ENCODE measurements around the gene CLDN22. TPM values are rescaled to one million over a fixed set of nuclear protein-coding genes. Genes with fewer than 3 reads are reported as not detected.
A peak's percentile ranks its signal among the peaks of the same experiment; 100 is the strongest.

CLDN22 gene
- total and polyA plus RNA-seq, 5 donors from 2014 or later: not detected

GRCh38 chr4:183350317-183351071 is 30.4 kb upstream of the CLDN22 start:
- ATAC-seq (ENCODE audit: low read depth in 2 of 2): no peak
- Histone ChIP-seq H3K27me3 (ENCODE audit: control insufficient read depth, insufficient read depth, low read length) (no peaks in the 10 kb centered on the region), H3K4me3 (ENCODE audit: low read depth, low read length) (no peak overlapping the region), H3K9me3 (ENCODE audit: control insufficient read depth in 2 of 2, low read length in 2 of 2) (no peaks in the 10 kb centered on the region), H3K4me1 (ENCODE audit: control insufficient read depth, insufficient read depth, low read length, poor library complexity, severe bottlenecking) (no peaks in the 10 kb centered on the region), H3K27ac (ENCODE audit: insufficient read depth, low read length, poor library complexity, severe bottlenecking) (no peak overlapping the region), H3K36me3 (ENCODE audit: control insufficient read depth, insufficient read depth, low read length) (no peaks in the 10 kb centered on the region)
- peaks cover 0 to 3% (median 0%) of the 10 kb centered on the region in 4 donors for H3K4me1 Mint-ChIP-seq
- H3K36me3 Mint-ChIP-seq: peaks cover 5% of the 10 kb centered on the region
- H3K27me3 Mint-ChIP-seq: no peaks in the 10 kb centered on the region
- no peak overlapping the region for H3K4me3 Mint-ChIP-seq
- H3K27ac Mint-ChIP-seq: no peak overlapping the region
- DNase-seq: no peak
- H3K9me3 Mint-ChIP-seq: peaks cover 0 to 2% (median 0%) of the 10 kb centered on the region in 7 donors

- no peak overlapping the region for H3K27ac Mint-ChIP-seq
- ATAC-seq (ENCODE audit: low read depth in 2 of 2) (no peak), DNase-seq (no peak)
- H3K9me3 Mint-ChIP-seq: peaks cover 0 to 2% (median 0%) of the 10 kb centered on the region in 7 donors
- no peaks in the 10 kb centered on the region for H3K36me3 ChIP-seq (ENCODE audit: control insufficient read depth, insufficient read depth, low read length)
- H3K36me3 Mint-ChIP-seq: peaks cover 5% of the 10 kb centered on the region
- H3K4me3 ChIP-seq (ENCODE audit: low read depth, low read length): no peak overlapping the region
- H3K9me3 ChIP-seq (ENCODE audit: control insufficient read depth in 2 of 2, low read length in 2 of 2): no peaks in the 10 kb centered on the region
- no peaks in the 10 kb centered on the region for H3K4me1 ChIP-seq (ENCODE audit: control insufficient read depth, insufficient read depth, low read length, poor library complexity, severe bottlenecking)
- H3K27me3 ChIP-seq (ENCODE audit: control insufficient read depth, insufficient read depth, low read length): no peaks in the 10 kb centered on the region
- H3K4me1 Mint-ChIP-seq: peaks cover 0 to 3% (median 0%) of the 10 kb centered on the region in 4 donors
- H3K27ac ChIP-seq (ENCODE audit: insufficient read depth, low read length, poor library complexity, severe bottlenecking): no peak overlapping the region
- no peak overlapping the region for H3K4me3 Mint-ChIP-seq
- H3K27me3 Mint-ChIP-seq: peaks cover 5% of the 10 kb centered on the region
Observed at GRCh38 chr4:183349673-183350072, 29.6 kb upstream of the CLDN22 start.

DNA sequence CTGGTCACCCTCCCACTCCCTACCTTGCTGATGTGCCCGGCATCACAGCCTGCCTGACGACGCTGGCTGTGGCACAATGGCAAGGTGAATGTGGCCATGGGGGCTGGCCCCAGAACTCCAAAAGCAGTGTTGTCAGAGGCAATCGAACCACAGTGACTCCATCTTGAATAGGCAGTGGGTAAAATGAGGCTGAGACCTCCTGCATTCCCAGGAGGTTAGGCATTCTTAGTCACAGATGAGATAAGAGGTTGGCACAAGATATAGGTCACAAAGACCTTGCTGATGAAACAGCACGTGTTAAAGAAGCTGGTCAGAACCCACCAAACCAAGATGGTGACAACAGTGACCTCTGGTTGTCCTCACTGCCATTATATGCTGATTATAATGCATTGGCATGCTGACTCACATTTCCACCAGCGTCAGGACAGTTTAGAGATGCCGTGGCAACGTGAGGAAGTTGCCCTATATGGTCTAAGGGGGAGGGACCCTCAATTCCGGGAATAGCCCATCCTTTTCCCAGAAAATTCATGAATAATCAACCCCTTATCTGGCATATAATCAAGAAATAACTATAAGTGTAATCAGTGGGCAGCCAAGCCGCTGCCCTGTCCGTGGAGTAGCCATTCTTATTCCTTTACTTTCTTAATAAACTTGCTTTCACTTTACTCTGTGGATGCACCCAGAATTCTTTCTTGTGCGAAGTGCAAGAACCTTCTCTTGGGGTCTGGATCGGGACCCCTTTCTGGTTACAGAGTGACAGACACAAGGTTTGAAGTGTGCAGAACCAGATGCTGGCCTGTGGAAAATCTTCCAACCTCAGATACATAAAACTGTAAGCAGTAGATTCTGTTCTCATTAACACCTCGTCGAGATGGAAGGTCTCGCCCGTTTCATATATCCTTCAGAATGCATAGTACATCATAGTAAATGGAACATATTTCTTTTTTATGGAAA is 28.9 kb upstream of the CLDN22 start:
- no peaks in the 10 kb centered on the region for H3K4me1 ChIP-seq (ENCODE audit: control insufficient read depth, insufficient read depth, low read length, poor library complexity, severe bottlenecking)
- H3K36me3 Mint-ChIP-seq: peaks cover 5% of the 10 kb centered on the region
- H3K9me3 ChIP-seq (ENCODE audit: control insufficient read depth in 2 of 2, low read length in 2 of 2): no peaks in the 10 kb centered on the region
- ATAC-seq (ENCODE audit: low read depth in 2 of 2): peak in 1 of 2 donors; percentile 50
- H3K27ac Mint-ChIP-seq: no peak overlapping the region
- no peaks in the 10 kb centered on the region for H3K36me3 ChIP-seq (ENCODE audit: control insufficient read depth, insufficient read depth, low read length)
- no peak overlapping the region for H3K4me3 ChIP-seq (ENCODE audit: low read depth, low read length)
- H3K9me3 Mint-ChIP-seq: peaks cover 0 to 2% (median 0%) of the 10 kb centered on the region in 7 donors
- peaks cover 8% of the 10 kb centered on the region for H3K27me3 Mint-ChIP-seq
- H3K27ac ChIP-seq (ENCODE audit: insufficient read depth, low read length, poor library complexity, severe bottlenecking): no peak overlapping the region
- DNase-seq: peak in 1 of 3 donors; percentile 63
- no peak overlapping the region for H3K4me3 Mint-ChIP-seq
- peaks cover 0 to 3% (median 0%) of the 10 kb centered on the region in 4 donors for H3K4me1 Mint-ChIP-seq
- H3K27me3 ChIP-seq (ENCODE audit: control insufficient read depth, insufficient read depth, low read length): no peaks in the 10 kb centered on the region

DNA sequence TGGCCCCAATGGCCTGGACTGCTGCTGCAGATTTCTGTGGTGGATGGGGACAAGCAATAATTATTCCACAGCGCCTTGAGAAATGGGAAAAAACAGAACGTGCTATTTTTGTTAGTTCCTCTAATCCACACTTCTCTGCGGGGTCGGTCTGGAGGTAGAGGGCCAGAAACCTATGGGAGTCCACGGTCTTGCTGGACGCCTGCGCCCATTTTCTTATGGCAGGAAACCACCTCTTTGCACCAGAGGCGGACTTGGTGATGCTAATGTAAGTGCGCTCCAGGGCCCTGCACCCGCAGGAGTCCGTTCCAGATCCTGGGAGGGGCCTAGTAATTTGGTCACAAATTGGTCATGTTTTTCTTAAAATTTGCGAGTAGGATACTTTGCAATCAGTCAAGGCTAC is 28.1 kb upstream of the CLDN22 start:
- Mint-ChIP-seq H3K4me1 (peaks cover 0 to 3% (median under 1%) of the 10 kb centered on the region in 4 donors), H3K27ac (no peak overlapping the region), H3K36me3 (peaks cover 5% of the 10 kb centered on the region), H3K27me3 (peaks cover 8% of the 10 kb centered on the region), H3K9me3 (peaks cover 0 to 2% (median 0%) of the 10 kb centered on the region in 7 donors), H3K4me3 (no peak overlapping the region)
- ATAC-seq (ENCODE audit: low read depth in 2 of 2) (no peak), DNase-seq (no peak)
- Histone ChIP-seq H3K4me1 (ENCODE audit: control insufficient read depth, insufficient read depth, low read length, poor library complexity, severe bottlenecking) (no peaks in the 10 kb centered on the region), H3K4me3 (ENCODE audit: low read depth, low read length) (no peak overlapping the region), H3K27ac (ENCODE audit: insufficient read depth, low read length, poor library complexity, severe bottlenecking) (no peak overlapping the region), H3K36me3 (ENCODE audit: control insufficient read depth, insufficient read depth, low read length) (no peaks in the 10 kb centered on the region), H3K27me3 (ENCODE audit: control insufficient read depth, insufficient read depth, low read length) (no peaks in the 10 kb centered on the region), H3K9me3 (ENCODE audit: control insufficient read depth in 2 of 2, low read length in 2 of 2) (no peaks in the 10 kb centered on the region)

- H3K27me3 Mint-ChIP-seq: peaks cover 8% of the 10 kb centered on the region
- peaks cover 0 to 3% (median 1%) of the 10 kb centered on the region in 4 donors for H3K4me1 Mint-ChIP-seq
- Histone ChIP-seq H3K27me3 (ENCODE audit: control insufficient read depth, insufficient read depth, low read length) (no peaks in the 10 kb centered on the region), H3K4me3 (ENCODE audit: low read depth, low read length) (no peak overlapping the region), H3K4me1 (ENCODE audit: control insufficient read depth, insufficient read depth, low read length, poor library complexity, severe bottlenecking) (no peaks in the 10 kb centered on the region), H3K27ac (ENCODE audit: insufficient read depth, low read length, poor library complexity, severe bottlenecking) (no peak overlapping the region), H3K36me3 (ENCODE audit: control insufficient read depth, insufficient read depth, low read length) (no peaks in the 10 kb centered on the region), H3K9me3 (ENCODE audit: control insufficient read depth in 2 of 2, low read length in 2 of 2) (no peaks in the 10 kb centered on the region)
- no peak for ATAC-seq (ENCODE audit: low read depth in 2 of 2)
- peaks cover 0 to 2% (median 0%) of the 10 kb centered on the region in 7 donors for H3K9me3 Mint-ChIP-seq
- no peak for DNase-seq
- no peak overlapping the region for H3K27ac Mint-ChIP-seq
- peaks cover 5% of the 10 kb centered on the region for H3K36me3 Mint-ChIP-seq
- no peak overlapping the region for H3K4me3 Mint-ChIP-seq
Observed at GRCh38 chr4:183347566-183347965, 27.5 kb upstream of the CLDN22 start.

GRCh38 chr4:183347146-183347545 is 27.1 kb upstream of the CLDN22 start:
- no peak for DNase-seq
- Mint-ChIP-seq H3K9me3 (peaks cover 0 to 2% (median 0%) of the 10 kb centered on the region in 7 donors), H3K27ac (no peak overlapping the region), H3K4me1 (peaks cover 0 to 3% (median 1%) of the 10 kb centered on the region in 4 donors), H3K36me3 (peaks cover 5% of the 10 kb centered on the region), H3K4me3 (no peak overlapping the region), H3K27me3 (peaks cover 8% of the 10 kb centered on the region)
- Histone ChIP-seq H3K9me3 (ENCODE audit: control insufficient read depth in 2 of 2, low read length in 2 of 2) (no peaks in the 10 kb centered on the region), H3K4me1 (ENCODE audit: control insufficient read depth, insufficient read depth, low read length, poor library complexity, severe bottlenecking) (no peaks in the 10 kb centered on the region), H3K27ac (ENCODE audit: insufficient read depth, low read length, poor library complexity, severe bottlenecking) (no peak overlapping the region), H3K27me3 (ENCODE audit: control insufficient read depth, insufficient read depth, low read length) (no peaks in the 10 kb centered on the region), H3K36me3 (ENCODE audit: control insufficient read depth, insufficient read depth, low read length) (no peaks in the 10 kb centered on the region), H3K4me3 (ENCODE audit: low read depth, low read length) (no peak overlapping the region)
- ATAC-seq (ENCODE audit: low read depth in 2 of 2): no peak

GRCh38 chr4:183345261-183345660 is 25.2 kb upstream of the CLDN22 start:
- Mint-ChIP-seq H3K27me3 (peaks cover 8% of the 10 kb centered on the region), H3K36me3 (peaks cover 1% of the 10 kb centered on the region), H3K27ac (no peak overlapping the region), H3K4me1 (peaks cover 0 to 3% (median 1%) of the 10 kb centered on the region in 4 donors), H3K9me3 (peaks cover 0 to 1% (median 0%) of the 10 kb centered on the region in 7 donors), H3K4me3 (no peak overlapping the region)
- no peak for DNase-seq
- H3K4me1 ChIP-seq (ENCODE audit: control insufficient read depth, insufficient read depth, low read length, poor library complexity, severe bottlenecking): no peaks in the 10 kb centered on the region
- no peak overlapping the region for H3K27ac ChIP-seq (ENCODE audit: insufficient read depth, low read length, poor library complexity, severe bottlenecking)
- no peaks in the 10 kb centered on the region for H3K27me3 ChIP-seq (ENCODE audit: control insufficient read depth, insufficient read depth, low read length)
- no peak overlapping the region for H3K4me3 ChIP-seq (ENCODE audit: low read depth, low read length)
- H3K36me3 ChIP-seq (ENCODE audit: control insufficient read depth, insufficient read depth, low read length): no peaks in the 10 kb centered on the region
- H3K9me3 ChIP-seq (ENCODE audit: control insufficient read depth in 2 of 2, low read length in 2 of 2): no peaks in the 10 kb centered on the region
- no peak for ATAC-seq (ENCODE audit: low read depth in 2 of 2)
